ENCODE data around the gene PIMREG. TPM values are rescaled to one million over a fixed set of nuclear protein-coding genes. Genes with fewer than 3 reads are reported as not detected.
A peak's percentile ranks its signal among the peaks of the same experiment; 100 is the strongest.

Gene PIMREG
- total RNA-seq, 3 donors from 2014 or later, result 0.95 to 13.0 (median 3.2) TPM

DNA sequence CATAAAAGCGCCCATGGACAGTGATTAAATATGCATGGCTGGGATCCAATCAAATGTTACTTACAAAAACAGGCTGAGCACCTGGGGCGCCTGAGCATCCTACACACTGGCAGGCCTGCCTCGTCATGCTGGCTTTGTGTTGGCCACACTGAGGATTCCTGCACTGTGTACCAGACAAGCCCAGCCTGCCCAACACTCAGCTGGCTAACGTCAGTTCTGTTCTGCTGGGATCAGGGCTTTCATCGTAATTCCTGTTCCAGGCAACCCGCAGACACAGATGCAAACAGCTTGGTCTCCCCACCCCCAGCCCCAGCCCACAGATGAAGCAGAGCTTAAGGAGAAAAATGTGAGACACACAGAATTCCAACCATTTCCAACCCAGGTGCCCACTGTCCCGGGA, 30.7 kb downstream of the PIMREG start:
- ATAC-seq (no peak), DNase-seq (peak in 1 of 3 donors; percentile 11)
- H3K36me3 ChIP-seq (ENCODE audit: low read depth), result no peaks in the 10 kb centered on the region
- H3K4me3 ChIP-seq, result no peak overlapping the region
- no peaks in the 10 kb centered on the region for H3K4me1 ChIP-seq (ENCODE audit: low read depth)
- intact Hi-C loops (cut with DNase I, micrococcal nuclease), result no loop called here
- TF ChIP-seq, protein P1, sequence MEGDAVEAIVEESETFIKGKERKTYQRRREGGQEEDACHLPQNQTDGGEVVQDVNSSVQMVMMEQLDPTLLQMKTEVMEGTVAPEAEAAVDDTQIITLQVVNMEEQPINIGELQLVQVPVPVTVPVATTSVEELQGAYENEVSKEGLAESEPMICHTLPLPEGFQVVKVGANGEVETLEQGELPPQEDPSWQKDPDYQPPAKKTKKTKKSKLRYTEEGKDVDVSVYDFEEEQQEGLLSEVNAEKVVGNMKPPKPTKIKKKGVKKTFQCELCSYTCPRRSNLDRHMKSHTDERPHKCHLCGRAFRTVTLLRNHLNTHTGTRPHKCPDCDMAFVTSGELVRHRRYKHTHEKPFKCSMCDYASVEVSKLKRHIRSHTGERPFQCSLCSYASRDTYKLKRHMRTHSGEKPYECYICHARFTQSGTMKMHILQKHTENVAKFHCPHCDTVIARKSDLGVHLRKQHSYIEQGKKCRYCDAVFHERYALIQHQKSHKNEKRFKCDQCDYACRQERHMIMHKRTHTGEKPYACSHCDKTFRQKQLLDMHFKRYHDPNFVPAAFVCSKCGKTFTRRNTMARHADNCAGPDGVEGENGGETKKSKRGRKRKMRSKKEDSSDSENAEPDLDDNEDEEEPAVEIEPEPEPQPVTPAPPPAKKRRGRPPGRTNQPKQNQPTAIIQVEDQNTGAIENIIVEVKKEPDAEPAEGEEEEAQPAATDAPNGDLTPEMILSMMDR (IDR thresholded peaks at IDR 0.05), result no peak
- H3K9me3 ChIP-seq, result no peaks in the 10 kb centered on the region

DNA sequence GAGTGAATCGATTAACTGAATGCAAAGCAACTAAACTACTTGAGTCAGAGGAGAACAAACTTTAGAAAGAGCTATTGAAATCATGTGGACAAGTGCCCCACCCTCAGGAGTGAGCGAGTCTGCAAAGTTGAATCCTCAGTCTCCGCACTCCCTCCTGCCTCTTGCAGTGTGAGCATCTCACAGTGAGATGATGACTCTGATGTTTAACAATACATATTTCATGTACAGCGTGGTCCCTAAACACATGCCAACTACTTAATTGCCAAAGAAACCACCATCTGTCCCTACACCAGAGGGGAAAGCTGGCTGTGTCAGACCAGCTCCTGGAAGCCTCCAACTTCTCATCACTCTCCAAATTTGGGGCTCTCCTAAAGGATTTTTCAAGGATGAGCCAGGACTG, 31.2 kb downstream of the PIMREG start:
- intact Hi-C loops (cut with DNase I, micrococcal nuclease), result no loop called here
- no peaks in the 10 kb centered on the region for H3K4me1 ChIP-seq (ENCODE audit: low read depth)
- no peaks in the 10 kb centered on the region for H3K36me3 ChIP-seq (ENCODE audit: low read depth)
- H3K4me3 ChIP-seq, result no peak overlapping the region
- DNase-seq (no peak), ATAC-seq (no peak)
- TF ChIP-seq, protein P1 (IDR thresholded peaks at IDR 0.05), result no peak
- no peaks in the 10 kb centered on the region for H3K9me3 ChIP-seq

DNA sequence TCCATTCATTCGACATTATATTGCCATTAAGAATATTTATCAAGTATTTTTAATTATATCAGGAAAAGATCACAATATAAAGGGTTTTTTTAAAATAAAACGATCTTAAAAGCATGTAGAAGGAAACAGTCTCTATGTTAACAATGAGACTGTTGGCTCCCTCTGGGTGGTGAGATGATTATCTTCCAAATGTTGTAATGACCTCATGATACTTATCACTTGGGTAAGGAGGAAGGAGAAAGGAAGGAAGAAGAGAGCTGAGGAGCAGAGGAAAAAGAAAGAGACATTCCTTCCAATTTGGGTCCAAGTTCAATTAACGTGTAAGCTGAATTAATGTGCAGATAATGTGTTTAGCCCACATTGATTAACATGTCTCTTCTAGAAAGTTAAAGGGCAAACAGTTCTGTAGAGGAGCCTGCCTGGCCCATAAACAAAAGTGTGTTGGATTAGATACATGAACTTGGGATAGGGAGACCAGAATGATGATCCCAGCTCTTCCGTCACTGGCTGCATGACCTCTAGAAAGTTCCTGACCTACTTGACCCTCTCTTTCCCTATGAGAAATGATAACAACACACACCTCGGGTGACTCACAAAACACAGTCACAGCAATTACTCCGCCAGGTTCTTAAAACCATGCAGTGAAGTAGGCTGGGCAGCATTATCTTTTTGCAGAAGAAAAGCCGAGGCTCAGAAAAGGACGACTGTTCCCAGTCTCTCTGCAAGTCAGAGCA, 32.0 kb downstream of the PIMREG start:
- ATAC-seq (no peak), DNase-seq (no peak)
- H3K4me3 ChIP-seq, result no peak overlapping the region
- TF ChIP-seq, protein P1 (IDR thresholded peaks at IDR 0.05), result no peak
- H3K36me3 ChIP-seq (ENCODE audit: low read depth), result no peaks in the 10 kb centered on the region
- no peaks in the 10 kb centered on the region for H3K9me3 ChIP-seq
- H3K4me1 ChIP-seq (ENCODE audit: low read depth), result no peaks in the 10 kb centered on the region
- intact Hi-C loops (cut with DNase I, micrococcal nuclease), result no loop called here

DNA sequence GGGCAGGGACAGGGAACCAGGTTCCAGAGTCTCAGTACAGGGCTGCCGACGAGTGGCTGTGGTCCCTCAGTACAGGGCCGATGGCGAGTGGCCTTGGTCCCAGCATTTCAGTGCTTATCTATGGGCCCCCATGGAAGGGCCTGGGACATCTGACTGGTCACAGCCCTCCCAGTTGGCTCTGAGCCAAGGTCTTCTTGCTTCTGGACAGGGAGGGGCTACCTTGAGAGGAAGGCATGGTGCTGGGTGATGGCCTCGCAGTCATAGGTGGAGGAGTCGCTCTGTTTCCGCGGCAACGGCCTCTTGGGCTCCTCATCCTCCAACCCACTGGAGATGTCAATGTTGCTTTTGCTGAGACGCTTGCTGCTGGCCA, 32.5 kb downstream of the PIMREG start:
- intact Hi-C loops (cut with DNase I, micrococcal nuclease), result no loop called here
- H3K4me1 ChIP-seq (ENCODE audit: low read depth), result no peaks in the 10 kb centered on the region
- no peaks in the 10 kb centered on the region for H3K36me3 ChIP-seq (ENCODE audit: low read depth)
- DNase-seq (peak in 1 of 3 donors; percentile 38), ATAC-seq (no peak)
- H3K4me3 ChIP-seq, result no peak overlapping the region
- TF ChIP-seq, protein P1 (IDR thresholded peaks at IDR 0.05), result no peak
- H3K9me3 ChIP-seq, result no peaks in the 10 kb centered on the region

DNA sequence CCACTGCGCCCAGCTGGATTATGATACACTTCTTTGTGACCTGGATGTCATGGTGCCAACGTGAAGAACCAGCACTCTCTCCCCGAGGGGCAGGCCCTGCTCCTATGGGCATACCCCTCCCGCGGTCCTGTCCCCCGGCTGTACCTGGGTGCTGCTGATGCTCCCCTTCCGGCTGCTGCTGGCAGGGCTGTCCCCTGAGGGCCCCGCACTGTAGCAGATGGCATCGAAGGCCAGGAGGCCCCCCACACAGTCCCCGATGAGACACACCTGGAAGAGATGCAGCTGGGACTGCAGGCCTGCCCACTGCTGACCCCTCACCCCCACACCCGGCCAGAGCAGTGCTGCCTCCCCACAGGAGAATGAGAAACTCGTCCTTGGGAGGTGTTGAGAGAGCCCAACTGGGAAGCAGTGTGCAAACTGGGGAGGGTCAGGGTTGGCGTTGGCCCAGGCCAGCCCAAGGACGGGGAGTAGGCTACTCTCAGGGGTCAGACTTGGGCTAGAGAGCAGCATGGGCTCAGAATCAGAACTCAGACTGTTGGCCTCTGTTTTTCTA, 33.7 kb downstream of the PIMREG start:
- intact Hi-C loops (cut with DNase I, micrococcal nuclease), result no loop called here
- peak in 1 of 3 donors; percentile 27 for DNase-seq

More for the DNA sequence above, 33.7 kb downstream of the PIMREG start:
- no peaks in the 10 kb centered on the region for H3K9me3 ChIP-seq
- ATAC-seq, result no peak
- no peaks in the 10 kb centered on the region for H3K36me3 ChIP-seq (ENCODE audit: low read depth)
- TF ChIP-seq, protein P1 (IDR thresholded peaks at IDR 0.05), result no peak
- H3K4me3 ChIP-seq, result no peak overlapping the region
- no peaks in the 10 kb centered on the region for H3K4me1 ChIP-seq (ENCODE audit: low read depth)
